GM12875 (cell line): ENCODE measurements around the gene HHATL.

Source experiments
- H3K4me3 ChIP-seq: one replicate; pipeline ENCODE4 v1.5.1; 2011; ENCODE audit warnings: low read depth, low read length, control low read depth
- TF ChIP-seq, protein P1 (sequence below): IDR thresholded peaks from 2 replicates; pipeline ENCODE4 v1.5.1; 2011; ENCODE audit warnings: low read depth, mild to moderate bottlenecking, control low read depth, inconsistent platforms, low read length, moderate library complexity, borderline replicate concordance; ENCODE audit not compliant: insufficient read depth

Gene HHATL

DNA sequence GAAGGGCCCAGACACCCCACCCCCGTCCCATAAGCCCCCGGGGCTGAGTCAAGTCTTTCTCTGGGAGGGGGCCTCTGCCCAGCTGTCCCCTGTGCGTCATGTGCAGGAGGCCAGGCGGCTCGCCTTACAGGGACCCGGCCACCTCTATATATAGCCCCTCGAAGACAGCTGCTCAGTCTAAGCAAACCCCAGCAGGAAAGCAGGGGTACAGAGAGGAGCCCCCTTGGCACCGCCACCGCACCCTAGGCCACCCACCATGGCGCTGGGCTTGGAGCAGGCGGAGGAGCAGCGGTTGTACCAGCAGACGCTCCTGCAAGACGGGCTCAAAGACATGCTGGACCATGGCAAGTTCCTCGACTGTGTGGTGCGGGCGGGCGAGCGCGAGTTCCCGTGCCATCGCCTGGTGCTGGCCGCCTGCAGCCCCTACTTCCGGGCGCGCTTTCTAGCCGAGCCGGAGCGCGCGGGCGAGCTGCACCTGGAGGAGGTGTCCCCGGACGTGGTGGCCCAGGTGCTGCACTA, 17.2 kb downstream of the HHATL start, which contains the start of gene KLHL40:
TSS of gene KLHL40 (plus strand) at position 175 of the 519 bp plus-strand sequence. CDS start at position 257, 82 bp downstream.
- TF ChIP-seq, protein P1, sequence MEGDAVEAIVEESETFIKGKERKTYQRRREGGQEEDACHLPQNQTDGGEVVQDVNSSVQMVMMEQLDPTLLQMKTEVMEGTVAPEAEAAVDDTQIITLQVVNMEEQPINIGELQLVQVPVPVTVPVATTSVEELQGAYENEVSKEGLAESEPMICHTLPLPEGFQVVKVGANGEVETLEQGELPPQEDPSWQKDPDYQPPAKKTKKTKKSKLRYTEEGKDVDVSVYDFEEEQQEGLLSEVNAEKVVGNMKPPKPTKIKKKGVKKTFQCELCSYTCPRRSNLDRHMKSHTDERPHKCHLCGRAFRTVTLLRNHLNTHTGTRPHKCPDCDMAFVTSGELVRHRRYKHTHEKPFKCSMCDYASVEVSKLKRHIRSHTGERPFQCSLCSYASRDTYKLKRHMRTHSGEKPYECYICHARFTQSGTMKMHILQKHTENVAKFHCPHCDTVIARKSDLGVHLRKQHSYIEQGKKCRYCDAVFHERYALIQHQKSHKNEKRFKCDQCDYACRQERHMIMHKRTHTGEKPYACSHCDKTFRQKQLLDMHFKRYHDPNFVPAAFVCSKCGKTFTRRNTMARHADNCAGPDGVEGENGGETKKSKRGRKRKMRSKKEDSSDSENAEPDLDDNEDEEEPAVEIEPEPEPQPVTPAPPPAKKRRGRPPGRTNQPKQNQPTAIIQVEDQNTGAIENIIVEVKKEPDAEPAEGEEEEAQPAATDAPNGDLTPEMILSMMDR: no peak
- H3K4me3 ChIP-seq: no peak within 1 kb of the TSS

- H3K4me3 ChIP-seq: no peak overlapping the region
- TF ChIP-seq, protein P1: no peak
These were observed 17.8 kb downstream of the HHATL start for GRCh38 chr3:42684632-42685362.

DNA sequence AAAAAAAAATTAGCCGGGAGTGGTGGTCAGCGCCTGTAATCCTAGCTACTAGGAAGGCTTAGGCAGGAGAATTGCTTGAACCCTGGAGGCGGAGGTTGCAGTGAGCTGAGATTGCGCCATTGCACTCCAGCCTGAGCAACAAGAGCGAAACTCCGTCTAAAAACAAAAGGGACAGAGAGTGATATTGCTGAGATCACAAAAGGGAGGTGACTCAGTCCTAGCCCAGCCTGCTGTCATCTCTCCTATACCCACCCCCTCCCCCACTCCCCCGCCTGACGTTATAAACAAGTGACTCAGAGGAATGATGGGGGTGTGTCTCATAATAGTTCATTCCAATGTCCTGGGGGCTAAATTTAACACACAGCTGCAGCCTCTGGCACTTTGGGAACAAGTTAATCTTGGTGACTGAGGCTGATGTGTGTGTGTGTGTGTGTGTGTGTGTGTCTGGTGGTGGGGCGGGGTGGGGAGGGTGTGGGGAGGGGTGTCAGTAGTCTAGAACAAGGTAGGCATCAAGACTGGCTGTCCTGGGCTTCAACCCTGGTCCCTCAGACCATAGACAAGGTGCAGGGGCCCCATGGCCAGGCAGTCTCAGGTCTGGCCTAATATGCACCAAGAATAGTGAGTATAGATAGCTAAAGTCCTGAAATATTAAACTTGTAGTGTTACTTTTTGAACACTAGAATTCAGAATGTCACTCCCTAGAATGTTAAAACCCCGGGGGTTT, 18.6 kb downstream of the HHATL start:
- TF ChIP-seq, protein P1: no peak
- H3K4me3 ChIP-seq: no peak overlapping the region

GRCh38 chr3:42682301-42683070, 20.1 kb downstream of the HHATL start:
- TF ChIP-seq, protein P1: no peak
- H3K4me3 ChIP-seq: no peak overlapping the region

GRCh38 chr3:42681361-42682038, 21.1 kb downstream of the HHATL start:
- no peak overlapping the region for H3K4me3 ChIP-seq
- TF ChIP-seq, protein P1: no peak

- H3K4me3 ChIP-seq: no peak overlapping the region
- TF ChIP-seq, protein P1: no peak
These were observed 21.8 kb downstream of the HHATL start for GRCh38 chr3:42680806-42681205.
